Coronary artery (tissue), 2 donors: ENCODE results near the gene MAPK8IP3.

Experiments used
- DNase-seq: peaks from one replicate; pipeline ENCODE4 v3.0.0-alpha.2; 2017; ENCODE audit warnings: low spot score
- H3K27ac ChIP-seq, 2 donors: fragments of 200-600 bp; sonication (generic); one replicate each; pipeline ENCODE4 v1.5.1; 2016 to 2019
- H3K4me3 ChIP-seq: fragments of 200-600 bp; sonication (generic); 2 replicates; pipeline ENCODE4 v1.5.1; 2016; ENCODE audit warnings: mild to moderate bottlenecking, moderate library complexity
- CTCF ChIP-seq: fragments of 200-600 bp; sonication (generic); IDR thresholded peaks from one replicate; pipeline ENCODE4 v1.5.1; 2019; ENCODE audit warnings: antibody characterized with exemption

Gene MAPK8IP3

GRCh38 chr16:1771188-1771863 is 65.3 kb downstream of the MAPK8IP3 start, which contains the start of gene NME3:
NME3 (minus strand) TSS chr16:1771543; CDS start chr16:1771534, 9 bp downstream.
- Histone ChIP-seq H3K27ac (peak within 1 kb of the TSS; percentile 82 to 91), H3K4me3 (peak within 1 kb of the TSS; percentile 98)
- DNase-seq: no peak
- no peak for TF ChIP-seq CTCF

- TF ChIP-seq CTCF: no peak
- DNase-seq: no peak
- Histone ChIP-seq H3K4me3 (peak overlapping the region; percentile 98), H3K27ac (peak overlapping the region; percentile 82 to 91)
Observed at GRCh38 chr16:1771864-1772361, 65.9 kb downstream of the MAPK8IP3 start.

GRCh38 chr16:1772362-1772907 is 66.4 kb downstream of the MAPK8IP3 start, which contains the start of gene EME2:
EME2 (plus strand) TSS chr16:1772810; CDS start chr16:1773228, 418 bp downstream.
- Histone ChIP-seq H3K4me3 (peak within 1 kb of the TSS; percentile 98), H3K27ac (peak within 1 kb of the TSS; percentile 82 to 91)
- no peak for DNase-seq
- TF ChIP-seq CTCF: no peak

- Histone ChIP-seq H3K4me3 (peak within 1 kb of the TSS; percentile 98), H3K27ac (peak within 1 kb of the TSS; percentile 82 to 91)
- peak; percentile 68 for TF ChIP-seq CTCF
- DNase-seq: no peak
Observed at GRCh38 chr16:1772908-1773702, 67.1 kb downstream of the MAPK8IP3 start, which contains the start of gene MRPS34. MRPS34 (minus strand) TSS chr16:1773134; CDS start chr16:1773119, 15 bp downstream.

GRCh38 chr16:1773703-1774447 is 67.9 kb downstream of the MAPK8IP3 start:
- H3K4me3 ChIP-seq: peak overlapping the region; percentile 98
- no peak for TF ChIP-seq CTCF
- H3K27ac ChIP-seq: peak overlapping the region; percentile 76 to 91
- no peak for DNase-seq

GRCh38 chr16:1774448-1774780 is 68.4 kb downstream of the MAPK8IP3 start:
- no peak for TF ChIP-seq CTCF
- Histone ChIP-seq H3K27ac (peak overlapping the region in 1 of 2 donors; percentile 91), H3K4me3 (peak overlapping the region; percentile 98)
- no peak for DNase-seq
